Neutrophil (primary cell): Measurements from ENCODE around the gene DENND1B.

Source experiments
- H3K27ac ChIP-seq: fragments of 200-600 bp; sonication (generic); 2 replicates; pipeline ENCODE4 v1.5.1; 2016; ENCODE audit warnings: mild to moderate bottlenecking, moderate library complexity
- H3K27me3 ChIP-seq: fragments of 200-600 bp; sonication (generic); 2 replicates; pipeline ENCODE4 v1.6.0; 2016; ENCODE audit warnings: mild to moderate bottlenecking
- H3K36me3 ChIP-seq: fragments of 200-600 bp; sonication (generic); 2 replicates; pipeline ENCODE4 v1.5.1; 2017
- H3K4me1 ChIP-seq, 2 experiments: fragments of 200-600 bp in 1 of 2; sonication (generic) in 1 of 2; 1 replicate in 1 of 2; 2 replicates in 1 of 2; pipeline versions ENCODE4 v1.5.1 to v1.6.1; 2013 to 2016; ENCODE audit warnings: low read depth in 1 of 2, low read length in 1 of 2, mild to moderate bottlenecking in 1 of 2, moderate library complexity in 1 of 2; ENCODE audit not compliant: control insufficient read depth in 1 of 2, insufficient read depth in 1 of 2
- H3K4me3 ChIP-seq, 2 experiments: fragments of 200-600 bp in 1 of 2; sonication (generic) in 1 of 2; 1 replicate in 1 of 2; 2 replicates in 1 of 2; pipeline ENCODE4 v1.5.1; 2013 to 2016; ENCODE audit warnings: low read depth in 1 of 2, low read length in 1 of 2, mild to moderate bottlenecking in 1 of 2, moderate library complexity in 1 of 2
- H3K9me3 ChIP-seq: fragments of 200-600 bp; sonication (generic); 2 replicates; pipeline ENCODE4 v1.5.1; 2016
- CTCF ChIP-seq: fragments of 200-600 bp; sonication (generic); IDR thresholded peaks from 2 replicates; pipeline ENCODE4 v1.5.1; 2016; ENCODE audit warnings: antibody characterized with exemption

DENND1B gene

GRCh38 chr1:197557302-197557701 is 218.0 kb downstream of the DENND1B start:
- H3K9me3 ChIP-seq = no peaks in the 10 kb centered on the region
- no peak for TF ChIP-seq CTCF
- H3K36me3 ChIP-seq = peaks cover 16% of the 10 kb centered on the region

DNA sequence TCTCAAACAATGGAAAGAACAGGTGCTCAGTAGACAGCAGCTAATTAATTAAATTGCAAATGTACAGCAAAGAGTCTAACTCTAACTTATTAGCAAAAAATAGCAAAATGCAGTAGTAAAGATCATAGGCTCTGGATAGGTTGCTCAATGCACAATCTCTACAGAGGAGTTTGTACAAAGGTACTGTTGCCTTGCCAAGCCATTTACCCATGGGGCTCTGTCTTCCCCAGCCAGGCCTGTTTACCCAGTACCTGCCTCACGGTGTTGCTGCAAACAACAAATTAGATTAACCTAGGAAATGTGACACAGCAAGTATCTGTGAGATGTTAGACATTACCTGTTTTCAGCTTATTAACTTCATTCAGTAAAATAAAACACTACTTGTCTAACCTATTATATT is 222.0 kb downstream of the DENND1B start:
- H3K9me3 ChIP-seq = no peaks in the 10 kb centered on the region
- H3K27ac ChIP-seq = no peak overlapping the region
- H3K4me3 ChIP-seq = no peak overlapping the region
- peaks cover 6% of the 10 kb centered on the region for H3K36me3 ChIP-seq
- H3K4me1 ChIP-seq = no peaks in the 10 kb centered on the region
- H3K27me3 ChIP-seq = no peaks in the 10 kb centered on the region
- no peak for TF ChIP-seq CTCF

More at GRCh38 chr1:197557302-197557701, 218.0 kb downstream of the DENND1B start:
- Histone ChIP-seq H3K27ac (no peak overlapping the region), H3K4me3 (no peak overlapping the region), H3K27me3 (no peaks in the 10 kb centered on the region), H3K4me1 (no peaks in the 10 kb centered on the region)

GRCh38 chr1:197546989-197547388 is 228.3 kb downstream of the DENND1B start:
- Histone ChIP-seq H3K27ac (no peak overlapping the region), H3K9me3 (no peaks in the 10 kb centered on the region), H3K4me3 (no peak overlapping the region), H3K4me1 (no peaks in the 10 kb centered on the region), H3K36me3 (no peaks in the 10 kb centered on the region), H3K27me3 (no peaks in the 10 kb centered on the region)
- TF ChIP-seq CTCF = no peak

GRCh38 chr1:197544553-197544952 is 230.7 kb downstream of the DENND1B start:
- Histone ChIP-seq H3K36me3 (peaks cover 4% of the 10 kb centered on the region), H3K27ac (peak overlapping the region; percentile 48), H3K27me3 (no peaks in the 10 kb centered on the region), H3K4me3 (no peak overlapping the region), H3K9me3 (no peaks in the 10 kb centered on the region), H3K4me1 (no peaks in the 10 kb centered on the region)
- no peak for TF ChIP-seq CTCF

DNA sequence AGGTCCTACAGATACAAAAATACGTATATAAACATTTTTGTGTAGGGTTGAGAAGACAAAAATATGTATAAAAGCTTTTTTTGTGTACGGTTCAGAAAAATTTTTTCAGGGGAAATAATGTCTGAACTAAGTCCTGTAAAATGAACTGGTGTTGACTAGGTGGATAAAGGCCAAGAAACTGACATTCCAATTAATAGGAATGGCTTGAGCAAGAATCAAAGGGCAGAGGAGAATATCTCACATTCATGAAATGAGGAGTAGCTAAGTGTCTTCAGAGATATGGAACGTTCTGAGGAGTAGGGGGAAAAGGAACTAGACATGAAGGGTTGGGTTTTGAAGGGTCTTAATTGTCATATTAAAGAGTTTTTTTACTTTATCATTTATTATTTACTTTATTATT is 231.2 kb downstream of the DENND1B start:
- Histone ChIP-seq H3K9me3 (no peaks in the 10 kb centered on the region), H3K4me1 (no peaks in the 10 kb centered on the region), H3K27ac (peak overlapping the region; percentile 48), H3K36me3 (peaks cover 8% of the 10 kb centered on the region), H3K27me3 (no peaks in the 10 kb centered on the region), H3K4me3 (no peak overlapping the region)
- no peak for TF ChIP-seq CTCF

DNA sequence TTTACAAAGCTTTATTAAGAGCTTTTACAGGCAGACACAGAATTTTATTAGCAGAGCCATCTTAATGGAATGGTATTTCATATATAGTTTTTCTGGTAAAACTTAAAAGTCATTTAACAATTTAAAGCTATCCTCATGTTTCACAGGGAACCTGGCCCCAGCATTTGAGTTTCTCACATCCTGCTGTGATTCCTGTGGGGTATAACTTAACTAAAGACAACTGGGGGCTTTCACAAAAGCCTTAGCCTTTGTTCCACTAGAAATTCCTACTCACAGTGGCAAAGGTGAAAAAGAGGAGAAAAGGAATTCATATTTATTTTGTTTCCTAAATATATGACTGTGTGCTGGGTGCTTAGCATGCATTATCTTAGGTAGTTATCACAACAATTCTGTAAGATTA is 233.9 kb downstream of the DENND1B start:
- Histone ChIP-seq H3K27me3 (no peaks in the 10 kb centered on the region), H3K4me3 (no peak overlapping the region), H3K9me3 (no peaks in the 10 kb centered on the region), H3K27ac (no peak overlapping the region), H3K4me1 (no peaks in the 10 kb centered on the region), H3K36me3 (peaks cover 14% of the 10 kb centered on the region)
- no peak for TF ChIP-seq CTCF
